GM19328 (cell line): ENCODE results near the gene ABO.
"Not testable (repeated sequence)": the region's sequence is repeated elsewhere in the genome, so short reads cannot be mapped to it uniquely, and the experiment has no call there.

Source experiments
- ATAC-seq: cut with Tn5 transposase; IDR thresholded peaks from one replicate; pipeline ENCODE4 v1.9.1; 2021; ENCODE audit warnings: mild to moderate bottlenecking, moderate library complexity; ENCODE audit not compliant: unreplicated experiment

Gene ABO

DNA sequence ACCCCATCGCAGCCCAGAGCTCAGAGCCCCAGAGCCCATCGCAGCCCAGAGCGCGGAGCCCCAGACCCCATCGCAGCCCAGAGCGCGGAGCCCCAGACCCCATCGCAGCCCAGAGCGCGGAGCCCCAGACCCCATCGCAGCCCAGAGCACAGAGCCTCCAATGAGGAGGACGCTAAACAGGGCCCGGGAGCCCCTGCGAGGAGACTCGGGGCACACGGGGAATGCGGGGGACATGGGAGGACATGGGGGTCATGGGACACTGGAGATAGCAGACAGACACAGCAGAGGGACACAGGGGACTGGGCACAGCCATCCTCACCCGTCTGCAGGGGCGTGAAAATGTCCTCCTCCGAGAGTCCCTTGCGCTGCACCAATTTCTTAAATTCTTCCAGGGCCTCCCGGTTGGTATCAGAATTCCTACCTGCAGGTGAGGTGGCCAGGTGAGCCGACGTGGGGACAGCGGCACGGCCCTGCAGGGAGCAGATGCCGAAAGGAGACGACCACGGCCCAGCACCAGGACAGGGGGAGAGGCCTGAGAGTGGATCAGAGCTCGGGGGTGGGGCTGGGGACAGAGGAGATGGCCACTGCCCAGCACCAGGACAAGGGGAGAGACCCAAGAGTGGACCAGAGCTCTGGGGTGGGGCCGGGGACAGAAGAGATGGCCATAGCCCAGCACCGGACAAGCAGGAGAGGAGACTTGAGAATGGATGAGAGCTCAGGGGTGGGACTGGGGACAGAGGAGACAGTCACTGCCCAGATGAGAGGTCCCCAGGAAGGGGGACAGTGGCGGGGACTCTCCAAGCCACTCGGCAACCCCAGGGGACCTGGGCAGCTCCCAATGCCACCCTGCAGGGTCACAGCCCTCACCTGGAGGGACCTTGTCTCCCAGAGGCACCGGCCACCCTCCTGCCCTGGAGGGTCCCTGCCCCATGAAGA lies 68.7 kb downstream of the ABO start:
- no peak for ATAC-seq

DNA sequence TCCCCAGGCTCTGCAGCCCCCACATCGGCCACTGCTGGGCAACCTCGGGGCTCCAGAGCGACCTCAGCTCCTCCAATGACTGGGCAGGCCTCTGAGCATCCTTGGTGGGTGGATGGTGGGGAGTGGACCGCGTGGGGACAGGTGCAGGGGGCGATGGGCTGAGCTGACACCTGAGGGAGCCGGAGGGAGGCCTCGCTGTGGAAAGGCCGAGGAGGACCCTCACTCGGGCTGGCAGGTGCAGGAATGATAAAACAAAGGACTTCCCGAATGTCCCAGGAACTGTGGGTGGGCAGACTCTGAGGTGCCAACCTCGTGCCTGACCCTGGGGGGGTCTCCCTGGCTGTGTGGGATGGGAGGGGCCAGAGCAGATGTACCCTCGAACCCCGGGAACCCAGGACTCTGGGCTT lies 69.5 kb downstream of the ABO start:
- ATAC-seq = not testable (repeated sequence)
